AG04449 (cell line): Measurements from ENCODE around the gene SRGAP1.

Source experiments
- CTCF ChIA-PET: fragments of 350-600 bp; formaldehyde crosslinking; extraction: SDS; loops from one replicate; lab custom pipeline; 2021; ENCODE audit warnings: antibody characterized with exemption; lab: Yijun Ruan, JAX
- POLR2A ChIA-PET: fragments of 400-600, 350-600 bp; formaldehyde crosslinking; extraction: SDS; loops from one replicate; lab custom pipeline; 2020; ENCODE audit warnings: antibody characterized with exemption, inconsistent platforms; lab: Yijun Ruan, JAX
- DNase-seq: peaks from one replicate; pipeline ENCODE4 v3.0.0-alpha.2; 2010; ENCODE audit warnings: low read depth, low spot score
- H3K4me3 ChIP-seq: 2 replicates; pipeline ENCODE4 v1.5.1; 2011; ENCODE audit warnings: low read depth, mild to moderate bottlenecking, control low read depth, low read length
- TF ChIP-seq, protein P1 (sequence below): IDR thresholded peaks from one replicate; pipeline ENCODE4 v1.5.1; 2011; ENCODE audit warnings: mild to moderate bottlenecking, moderate library complexity, low read length, control low read depth, inconsistent platforms; ENCODE audit not compliant: insufficient read depth; ENCODE audit errors: missing control alignments

SRGAP1 gene

DNA sequence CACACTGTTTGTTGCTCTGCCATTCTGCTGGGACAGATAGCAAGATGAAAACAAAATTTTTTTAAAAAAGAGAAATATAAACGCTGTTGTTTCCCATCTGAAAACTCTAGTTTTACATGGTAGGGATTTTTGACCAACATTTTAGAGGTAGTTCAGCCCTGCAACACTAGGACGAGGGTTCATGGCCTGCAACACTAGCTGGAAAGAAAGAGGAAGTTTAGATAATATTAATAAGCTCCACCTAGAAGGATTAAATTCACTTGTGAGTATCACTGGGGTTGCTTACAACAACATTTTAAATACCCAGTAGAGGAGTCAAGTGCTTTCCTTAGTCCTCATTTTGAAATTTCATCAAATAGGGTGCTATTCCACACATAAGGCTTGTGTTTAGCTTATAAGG lies 68.2 kb downstream of the SRGAP1 start:
- no peak for DNase-seq
- POLR2A ChIA-PET = no interaction called here
- TF ChIP-seq, protein P1, sequence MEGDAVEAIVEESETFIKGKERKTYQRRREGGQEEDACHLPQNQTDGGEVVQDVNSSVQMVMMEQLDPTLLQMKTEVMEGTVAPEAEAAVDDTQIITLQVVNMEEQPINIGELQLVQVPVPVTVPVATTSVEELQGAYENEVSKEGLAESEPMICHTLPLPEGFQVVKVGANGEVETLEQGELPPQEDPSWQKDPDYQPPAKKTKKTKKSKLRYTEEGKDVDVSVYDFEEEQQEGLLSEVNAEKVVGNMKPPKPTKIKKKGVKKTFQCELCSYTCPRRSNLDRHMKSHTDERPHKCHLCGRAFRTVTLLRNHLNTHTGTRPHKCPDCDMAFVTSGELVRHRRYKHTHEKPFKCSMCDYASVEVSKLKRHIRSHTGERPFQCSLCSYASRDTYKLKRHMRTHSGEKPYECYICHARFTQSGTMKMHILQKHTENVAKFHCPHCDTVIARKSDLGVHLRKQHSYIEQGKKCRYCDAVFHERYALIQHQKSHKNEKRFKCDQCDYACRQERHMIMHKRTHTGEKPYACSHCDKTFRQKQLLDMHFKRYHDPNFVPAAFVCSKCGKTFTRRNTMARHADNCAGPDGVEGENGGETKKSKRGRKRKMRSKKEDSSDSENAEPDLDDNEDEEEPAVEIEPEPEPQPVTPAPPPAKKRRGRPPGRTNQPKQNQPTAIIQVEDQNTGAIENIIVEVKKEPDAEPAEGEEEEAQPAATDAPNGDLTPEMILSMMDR = no peak
- no peak overlapping the region for H3K4me3 ChIP-seq
- CTCF ChIA-PET = no interaction called here

DNA sequence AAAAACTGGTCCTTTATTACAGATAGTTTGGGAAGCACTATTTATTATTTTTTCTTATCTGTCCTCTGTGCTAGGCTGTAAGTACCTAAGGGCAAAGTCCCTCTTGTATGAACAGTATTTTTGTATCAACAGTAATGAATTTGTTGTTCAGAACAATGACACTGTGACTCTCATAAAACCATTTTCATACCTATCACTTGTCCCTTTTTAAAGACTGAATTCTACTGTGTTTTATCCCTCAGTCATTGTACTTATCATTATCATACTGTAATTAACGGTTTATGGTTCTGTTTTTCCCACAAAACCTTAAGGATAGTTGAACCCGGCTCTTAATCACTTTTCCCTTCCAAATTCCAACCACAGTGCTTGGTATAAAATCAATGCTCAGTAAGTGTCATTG lies 69.4 kb downstream of the SRGAP1 start:
- ChIA-PET POLR2A (no interaction called here), CTCF (no interaction called here)
- no peak overlapping the region for H3K4me3 ChIP-seq
- no peak for DNase-seq
- TF ChIP-seq, protein P1 = no peak

DNA sequence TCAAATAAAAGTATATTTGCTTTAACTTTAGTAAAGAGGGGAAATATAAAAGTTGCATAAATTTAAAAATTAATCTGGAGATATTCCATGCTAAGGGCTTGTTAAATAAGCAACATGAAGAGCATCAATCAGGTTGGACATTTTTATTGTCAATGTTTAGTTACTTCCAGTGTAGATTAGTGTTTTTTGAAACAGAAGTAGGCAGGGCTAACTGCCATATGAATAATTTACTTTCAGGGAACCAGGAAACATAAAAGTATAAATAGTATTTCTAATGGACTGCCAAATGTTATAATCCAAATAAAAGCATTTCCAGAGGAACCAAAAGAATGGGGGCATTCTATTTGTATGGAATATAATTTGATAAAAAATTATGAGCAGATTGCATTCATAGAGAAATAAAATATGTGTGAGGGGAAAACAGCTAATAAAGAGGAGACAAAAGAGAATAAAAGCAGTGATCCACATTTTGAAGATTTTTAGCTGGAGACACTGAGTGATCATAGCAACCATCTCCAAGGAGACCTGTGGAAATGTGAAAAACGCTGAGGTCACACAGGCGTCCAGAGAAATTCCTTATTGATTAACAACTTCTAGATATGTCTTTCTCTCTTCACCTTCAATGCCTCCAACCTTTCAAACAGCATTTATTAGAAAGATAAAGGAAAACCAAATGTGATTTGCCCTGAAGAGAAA lies 70.8 kb downstream of the SRGAP1 start:
- CTCF ChIA-PET = interaction anchor here (1.3 to 1.8 kb wide), 2 partner anchors 65 to 71 kb away, joined by 3 to 5 read pairs; partner anchors contain the start of gene SRGAP1
- no peak for DNase-seq
- H3K4me3 ChIP-seq = no peak overlapping the region
- TF ChIP-seq, protein P1 = no peak
- POLR2A ChIA-PET = interaction anchor here (0.6 kb wide), 1 partner anchor 182 kb away, joined by 3 read pairs; no protein-coding TSS in a partner anchor

DNA sequence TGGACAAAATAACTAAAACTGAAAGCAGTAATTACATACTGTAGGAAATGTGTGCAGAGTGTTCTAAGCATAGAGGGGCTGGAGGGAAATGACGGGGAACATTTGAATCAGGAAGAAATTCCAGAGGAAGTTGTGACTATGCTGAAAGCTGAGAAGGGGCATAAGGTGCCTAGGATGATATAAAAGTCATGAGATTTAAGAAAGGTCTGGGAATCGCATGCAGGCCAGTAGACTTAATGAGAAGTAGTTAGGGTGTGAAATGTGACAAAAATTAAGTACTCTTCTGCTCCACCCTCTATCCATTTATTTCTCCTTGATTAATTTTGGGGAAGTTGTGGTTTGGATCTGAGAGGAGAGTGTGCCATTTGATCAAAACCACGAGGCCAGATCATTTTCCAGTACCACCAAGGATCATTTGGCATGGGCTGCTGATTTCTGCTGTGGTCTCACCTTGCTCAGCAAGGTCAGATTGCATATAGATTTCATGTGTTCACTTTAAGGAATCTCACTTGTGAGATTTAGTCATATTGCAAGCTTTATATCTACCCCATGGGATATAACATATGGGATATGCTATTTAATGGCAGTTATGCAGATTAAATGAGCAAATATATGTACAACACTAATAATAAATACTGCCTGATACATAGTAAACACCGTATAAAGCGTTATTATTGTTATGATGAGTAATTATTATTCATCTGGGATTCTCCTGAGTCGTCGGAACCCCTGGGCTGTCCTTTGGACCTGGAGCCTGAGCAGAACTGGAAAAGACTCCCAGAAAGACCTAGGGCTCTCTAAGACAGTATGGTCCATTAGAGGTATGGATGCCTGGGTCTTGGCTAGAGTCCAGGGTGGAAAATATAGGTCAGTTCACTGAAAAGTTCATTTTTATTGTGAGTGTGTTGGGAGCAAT lies 72.3 kb downstream of the SRGAP1 start:
- TF ChIP-seq, protein P1 = no peak
- H3K4me3 ChIP-seq = no peak overlapping the region
- DNase-seq = no peak
- ChIA-PET POLR2A (no interaction called here), CTCF (interaction anchor here (1.1 to 1.8 kb wide), 3 partner anchors 63 to 72 kb away, joined by 3 to 5 read pairs (median 4); partner anchors contain the start of gene SRGAP1)

DNA sequence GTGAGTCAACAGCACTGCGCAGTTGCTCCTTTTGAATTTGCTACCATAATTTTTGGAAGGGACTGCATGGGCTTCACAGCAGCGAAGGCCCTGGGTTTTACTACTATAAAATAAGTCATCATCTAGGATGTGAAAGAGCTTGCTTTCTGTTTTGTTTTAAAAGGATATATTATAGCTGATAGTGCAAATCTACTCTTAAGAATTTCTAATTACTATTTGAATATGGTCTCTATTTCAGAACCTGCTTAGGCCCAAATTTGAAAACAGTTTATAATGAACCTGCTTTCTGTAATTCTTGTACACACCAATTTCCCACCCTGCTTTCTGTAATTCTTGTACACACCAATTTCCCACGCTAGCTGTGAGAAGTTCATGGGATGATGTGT lies 73.0 kb downstream of the SRGAP1 start:
- CTCF ChIA-PET = interaction anchor here (1.1 kb wide), 1 partner anchor 73 kb away, joined by 4 read pairs; the partner anchor contains the start of gene SRGAP1
- H3K4me3 ChIP-seq = no peak overlapping the region
- POLR2A ChIA-PET = interaction anchor here (0.6 to 1.2 kb wide), 3 partner anchors 61 to 148 kb away, joined by 3 to 4 read pairs (median 4); no protein-coding TSS in a partner anchor

More for the DNA sequence above, 73.0 kb downstream of the SRGAP1 start:
- TF ChIP-seq, protein P1 = no peak
- DNase-seq = no peak
